Panc1 (cell line): ENCODE measurements around the gene TRPM6. TPM values are rescaled to one million over a fixed set of nuclear protein-coding genes. Genes with fewer than 3 reads are reported as not detected.

ENCODE experiments used
- ATAC-seq: fragments of 200-7000 bp; cut with Tn5 transposase; 2 replicates; pipeline ENCODE4 v1.9.1; 2020; ENCODE audit warnings: mild to moderate bottlenecking, moderate library complexity
- BruUV-seq: library from RNA; stranded (reverse); fragments of 400-500 nt; replicated peaks from 2 replicates; lab custom pipeline; 2021; lab: Mats Ljungman, UMichigan
- CTCF ChIA-PET: fragments of 300-600 bp; sonication (Branson Sonifier 250); formaldehyde crosslinking; loops from one replicate; lab custom pipeline; 2022; ENCODE audit warnings: antibody characterized with exemption; lab: Charles Lee
- POLR2A ChIA-PET: fragments of 300-600 bp; sonication (Branson Sonifier 250); formaldehyde crosslinking; loops from one replicate; lab custom pipeline; 2022; ENCODE audit warnings: antibody characterized with exemption; lab: Charles Lee
- DNase-seq: peaks from one replicate; pipeline ENCODE4 v3.0.0-alpha.2; 2010; ENCODE audit warnings: low read depth, low spot score
- H3K27ac ChIP-seq: 2 replicates; pipeline ENCODE4 v1.5.1; 2011; ENCODE audit warnings: mild to moderate bottlenecking, low read length, inconsistent platforms
- H3K27me3 ChIP-seq: fragments of 200-500 bp; sonication (Bioruptor generic); 2 replicates; pipeline ENCODE4 v1.6.0; 2014; ENCODE audit warnings: low read length, inconsistent platforms; ENCODE audit not compliant: control insufficient read depth, insufficient read depth
- H3K36me3 ChIP-seq: fragments of 200-500 bp; sonication (Bioruptor generic); 2 replicates; pipeline ENCODE4 v1.5.1; 2014; ENCODE audit warnings: inconsistent platforms, mild to moderate bottlenecking, low read length, moderate library complexity; ENCODE audit not compliant: control insufficient read depth, insufficient read depth
- H3K4me1 ChIP-seq: 2 replicates; pipeline ENCODE4 v1.5.1; 2011; ENCODE audit warnings: inconsistent platforms, mild to moderate bottlenecking, low read length, moderate library complexity; ENCODE audit not compliant: control insufficient read depth, insufficient read depth
- H3K4me3 ChIP-seq, 2 experiments: 2 replicates each; pipeline ENCODE4 v1.5.1; 2011 to 2012; ENCODE audit warnings: low read depth in 2 of 2, low read length in 2 of 2, mild to moderate bottlenecking in 2 of 2, inconsistent platforms in 1 of 2, moderate library complexity in 1 of 2
- H3K9me3 ChIP-seq: fragments of 200-500 bp; sonication (Bioruptor generic); 2 replicates; pipeline ENCODE4 v1.5.1; 2014; ENCODE audit warnings: low read depth, mild to moderate bottlenecking, inconsistent platforms, low read length, moderate library complexity; ENCODE audit not compliant: control insufficient read depth, insufficient read depth
- POLR2AphosphoS5 ChIP-seq: IDR thresholded peaks from 2 replicates; pipeline ENCODE4 v1.6.1; 2012; ENCODE audit warnings: mild to moderate bottlenecking, low read depth, low read length, moderate library complexity
- SIN3A ChIP-seq: IDR thresholded peaks from 2 replicates; pipeline ENCODE4 v1.6.1; 2012; ENCODE audit warnings: low read depth, mild to moderate bottlenecking, low read length, moderate library complexity, borderline replicate concordance; ENCODE audit not compliant: insufficient read depth
- TCF7L2 ChIP-seq: IDR thresholded peaks from 2 replicates; pipeline ENCODE4 v1.6.1; 2011; ENCODE audit warnings: mild to moderate bottlenecking, low read depth, low read length, inconsistent platforms
- in situ Hi-C: cut with HindIII; loops from 2 replicates; pipeline ENCODE4 v1.10.0; 2016; ENCODE audit warnings: low sequenced_read_pairs, low pct_unique_long_range_greater_than_20kb
- intact Hi-C: fragments of 100-400 bp; cut with micrococcal nuclease; formaldehyde crosslinking; loops from one replicate; pipeline ENCODE4 v1.10.0; 2022; ENCODE audit not compliant: unreplicated experiment
- total RNA-seq: library from RNA; stranded (reverse); gene quantifications from one replicate; pipeline ENCODE4 v1.2.1, GENCODE V29; 2021; ENCODE audit not compliant: unreplicated experiment
- TF ChIP-seq, protein P1 (sequence below), 2 experiments: IDR thresholded peaks; 2 replicates each; pipeline ENCODE4 v1.6.1; 2011 to 2012; ENCODE audit warnings: low read depth in 2 of 2, control low read depth in 1 of 2, low read length in 1 of 2, mild to moderate bottlenecking in 1 of 2, moderate library complexity in 1 of 2; ENCODE audit not compliant: insufficient read depth in 1 of 2
- TF ChIP-seq, protein P2 (sequence below): fragments of 450-650 bp; IDR thresholded peaks from 2 replicates; pipeline ENCODE4 v1.5.1; 2017; ENCODE audit warnings: mild to moderate bottlenecking

Gene TRPM6
- total RNA-seq, 1 experiment from 2014 or later, result 0.05 TPM

DNA sequence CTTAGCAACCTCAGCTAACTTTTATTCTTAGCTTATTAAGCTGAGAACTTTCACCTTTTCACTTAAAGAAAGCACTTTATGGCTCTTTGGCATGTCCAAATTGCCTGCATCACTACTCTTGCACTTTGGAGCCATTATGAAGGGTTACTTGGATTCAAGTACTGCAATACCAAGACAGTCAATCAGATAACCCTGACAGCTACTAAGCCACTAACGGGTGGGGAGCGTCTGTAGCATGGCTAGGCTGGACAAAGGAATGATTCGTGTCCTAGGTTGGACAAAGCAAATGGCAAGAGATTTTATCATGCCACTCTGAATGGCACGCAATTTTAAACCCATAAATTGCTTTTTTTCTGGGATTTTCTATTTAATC is 39.6 kb downstream of the TRPM6 start:
- Histone ChIP-seq H3K4me3 (no peak overlapping the region), H3K36me3 (no peaks in the 10 kb centered on the region), H3K9me3 (no peaks in the 10 kb centered on the region), H3K27ac (no peak overlapping the region), H3K27me3 (no peaks in the 10 kb centered on the region), H3K4me1 (no peaks in the 10 kb centered on the region)
- in situ Hi-C loops (no loop called here), intact Hi-C loops (no loop called here)
- ChIA-PET POLR2A (no interaction called here), CTCF (no interaction called here)
- BruUV-seq, result no TSS peak
- no peak for DNase-seq
- no peak for TF ChIP-seq SIN3A
- TF ChIP-seq POLR2AphosphoS5, result no peak
- TF ChIP-seq TCF7L2, result no peak
- TF ChIP-seq, protein P1, sequence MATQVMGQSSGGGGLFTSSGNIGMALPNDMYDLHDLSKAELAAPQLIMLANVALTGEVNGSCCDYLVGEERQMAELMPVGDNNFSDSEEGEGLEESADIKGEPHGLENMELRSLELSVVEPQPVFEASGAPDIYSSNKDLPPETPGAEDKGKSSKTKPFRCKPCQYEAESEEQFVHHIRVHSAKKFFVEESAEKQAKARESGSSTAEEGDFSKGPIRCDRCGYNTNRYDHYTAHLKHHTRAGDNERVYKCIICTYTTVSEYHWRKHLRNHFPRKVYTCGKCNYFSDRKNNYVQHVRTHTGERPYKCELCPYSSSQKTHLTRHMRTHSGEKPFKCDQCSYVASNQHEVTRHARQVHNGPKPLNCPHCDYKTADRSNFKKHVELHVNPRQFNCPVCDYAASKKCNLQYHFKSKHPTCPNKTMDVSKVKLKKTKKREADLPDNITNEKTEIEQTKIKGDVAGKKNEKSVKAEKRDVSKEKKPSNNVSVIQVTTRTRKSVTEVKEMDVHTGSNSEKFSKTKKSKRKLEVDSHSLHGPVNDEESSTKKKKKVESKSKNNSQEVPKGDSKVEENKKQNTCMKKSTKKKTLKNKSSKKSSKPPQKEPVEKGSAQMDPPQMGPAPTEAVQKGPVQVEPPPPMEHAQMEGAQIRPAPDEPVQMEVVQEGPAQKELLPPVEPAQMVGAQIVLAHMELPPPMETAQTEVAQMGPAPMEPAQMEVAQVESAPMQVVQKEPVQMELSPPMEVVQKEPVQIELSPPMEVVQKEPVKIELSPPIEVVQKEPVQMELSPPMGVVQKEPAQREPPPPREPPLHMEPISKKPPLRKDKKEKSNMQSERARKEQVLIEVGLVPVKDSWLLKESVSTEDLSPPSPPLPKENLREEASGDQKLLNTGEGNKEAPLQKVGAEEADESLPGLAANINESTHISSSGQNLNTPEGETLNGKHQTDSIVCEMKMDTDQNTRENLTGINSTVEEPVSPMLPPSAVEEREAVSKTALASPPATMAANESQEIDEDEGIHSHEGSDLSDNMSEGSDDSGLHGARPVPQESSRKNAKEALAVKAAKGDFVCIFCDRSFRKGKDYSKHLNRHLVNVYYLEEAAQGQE (IDR thresholded peaks at IDR 0.05; ENCODE audit: insufficient read depth in 1 of 2, low read depth in 2 of 2, low read length in 1 of 2), result no peak
- TF ChIP-seq, protein P2, sequence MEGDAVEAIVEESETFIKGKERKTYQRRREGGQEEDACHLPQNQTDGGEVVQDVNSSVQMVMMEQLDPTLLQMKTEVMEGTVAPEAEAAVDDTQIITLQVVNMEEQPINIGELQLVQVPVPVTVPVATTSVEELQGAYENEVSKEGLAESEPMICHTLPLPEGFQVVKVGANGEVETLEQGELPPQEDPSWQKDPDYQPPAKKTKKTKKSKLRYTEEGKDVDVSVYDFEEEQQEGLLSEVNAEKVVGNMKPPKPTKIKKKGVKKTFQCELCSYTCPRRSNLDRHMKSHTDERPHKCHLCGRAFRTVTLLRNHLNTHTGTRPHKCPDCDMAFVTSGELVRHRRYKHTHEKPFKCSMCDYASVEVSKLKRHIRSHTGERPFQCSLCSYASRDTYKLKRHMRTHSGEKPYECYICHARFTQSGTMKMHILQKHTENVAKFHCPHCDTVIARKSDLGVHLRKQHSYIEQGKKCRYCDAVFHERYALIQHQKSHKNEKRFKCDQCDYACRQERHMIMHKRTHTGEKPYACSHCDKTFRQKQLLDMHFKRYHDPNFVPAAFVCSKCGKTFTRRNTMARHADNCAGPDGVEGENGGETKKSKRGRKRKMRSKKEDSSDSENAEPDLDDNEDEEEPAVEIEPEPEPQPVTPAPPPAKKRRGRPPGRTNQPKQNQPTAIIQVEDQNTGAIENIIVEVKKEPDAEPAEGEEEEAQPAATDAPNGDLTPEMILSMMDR, result no peak
- ATAC-seq, result no peak

DNA sequence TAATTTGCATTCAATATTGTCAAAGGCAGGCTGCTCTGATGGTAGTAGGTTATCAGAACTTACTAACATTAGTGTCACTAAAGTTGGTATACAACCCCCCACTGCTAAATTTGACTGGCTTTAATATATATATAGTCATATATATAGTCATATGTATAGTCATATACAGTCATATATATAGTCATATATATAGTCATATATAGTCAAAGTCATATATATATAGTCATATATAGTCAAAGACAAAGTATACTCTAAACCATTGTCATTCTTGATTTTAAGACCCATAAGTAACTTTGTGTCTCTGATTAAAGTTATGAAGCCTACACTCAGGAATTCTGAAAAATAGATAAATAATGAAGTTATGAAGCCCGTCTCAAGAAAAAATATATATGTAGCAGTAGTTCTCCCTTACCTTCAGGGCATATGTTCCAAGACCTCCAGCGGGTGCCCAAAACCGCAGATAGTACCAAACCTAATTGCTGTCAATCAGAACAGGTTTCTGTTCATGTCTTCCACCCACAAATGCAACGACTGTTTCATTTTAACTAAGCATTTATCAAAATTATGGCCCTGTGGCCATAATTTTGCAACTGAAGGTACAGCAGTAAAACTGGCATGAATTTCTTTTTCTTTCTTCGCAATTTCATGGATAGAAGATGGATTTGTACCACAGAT is 40.1 kb downstream of the TRPM6 start:
- DNase-seq (no peak), ATAC-seq (no peak)
- in situ Hi-C loops, result no loop called here
- POLR2A ChIA-PET, result no interaction called here
- TF ChIP-seq SIN3A, result no peak
- TF ChIP-seq, protein P2, result no peak
- no peak for TF ChIP-seq POLR2AphosphoS5
- no peak for TF ChIP-seq TCF7L2
- TF ChIP-seq, protein P1 (IDR thresholded peaks at IDR 0.05; ENCODE audit: insufficient read depth in 1 of 2, low read depth in 2 of 2, low read length in 1 of 2), result no peak
- CTCF ChIA-PET, result no interaction called here
- intact Hi-C loops, result no loop called here
- BruUV-seq, result no TSS peak
- H3K36me3 ChIP-seq, result no peaks in the 10 kb centered on the region
- no peaks in the 10 kb centered on the region for H3K9me3 ChIP-seq
- H3K4me1 ChIP-seq, result no peaks in the 10 kb centered on the region
- H3K4me3 ChIP-seq, result no peak overlapping the region
- H3K27me3 ChIP-seq, result no peaks in the 10 kb centered on the region
- H3K27ac ChIP-seq, result no peak overlapping the region
